ENCODE data around the gene GAB1. TPM values are rescaled to one million over a fixed set of nuclear protein-coding genes. Genes with fewer than 3 reads are reported as not detected.
A peak's percentile ranks its signal among the peaks of the same experiment; 100 is the strongest.

GAB1 gene
- total and polyA plus RNA-seq, 2 of the 13 experiments (the other 11 are each of a cell fraction or from before 2014, with no cell fraction given): 8.7 to 14.7 TPM

GRCh38 chr4:143335979-143336780 is 496 bp upstream of the GAB1 start (continued):
- TF ChIP-seq ATF6 (CRISPR knock-in tag; conservative IDR thresholded peaks at IDR 0.05) (no peak), ZNF546 (CRISPR knock-in tag; conservative IDR thresholded peaks at IDR 0.05) (peak; percentile 9; the same call in 1 of the 2 replicates), ZNF567 (CRISPR knock-in tag; IDR thresholded peaks at IDR 0.05; ENCODE audit: borderline replicate concordance) (0 out of 2 replicates have a peak, but pooled peaks have one; percentile 41), PCBP1 (IDR thresholded peaks at IDR 0.05; ENCODE audit: borderline replicate concordance, low read depth, low read length) (0 out of 2 replicates have a peak, but pooled peaks have one; percentile 71), HINFP (CRISPR knock-in tag; IDR thresholded peaks at IDR 0.05; ENCODE audit: low read depth) (no peak), THAP8 (CRISPR knock-in tag; IDR thresholded peaks at IDR 0.05; ENCODE audit: borderline replicate concordance) (no peak), GPN1 (CRISPR knock-in tag; IDR thresholded peaks at IDR 0.05; ENCODE audit: borderline replicate concordance) (no peak), ZNF337 (CRISPR knock-in tag; IDR thresholded peaks at IDR 0.05; ENCODE audit: borderline replicate concordance, low read depth) (no peak), ZNF264 (CRISPR knock-in tag; IDR thresholded peaks at IDR 0.05) (no peak), ONECUT2 (CRISPR knock-in tag; IDR thresholded peaks at IDR 0.05) (no peak), MLXIP (CRISPR knock-in tag; IDR thresholded peaks at IDR 0.05; ENCODE audit: borderline replicate concordance) (no peak), ZSCAN9 (CRISPR knock-in tag; IDR thresholded peaks at IDR 0.05; ENCODE audit: borderline replicate concordance) (peak; percentile 39; the same call in 1 of the 2 replicates), ZNF770 (CRISPR knock-in tag; IDR thresholded peaks at IDR 0.05) (no peak), ZBTB39 (CRISPR knock-in tag; IDR thresholded peaks at IDR 0.05) (no peak), NR2C2 (CRISPR knock-in tag; IDR thresholded peaks at IDR 0.05; ENCODE audit: borderline replicate concordance) (peak; percentile 84), SMARCC2 (IDR thresholded peaks at IDR 0.05) (no peak)
